Transverse colon (tissue), 4 donors: ENCODE results near the gene XPO6. TPM values are rescaled to one million over a fixed set of nuclear protein-coding genes. Genes with fewer than 3 reads are reported as not detected.

Experiments used
- DNase-seq: peaks from one replicate; pipeline ENCODE4 v3.0.0-alpha.2; 2019
- H3K27ac ChIP-seq, 4 donors: fragments of 200-600 bp; sonication (generic); 2 replicates each; pipeline ENCODE4 v1.5.1; 2016 to 2018; ENCODE audit warnings: inconsistent platforms in 4 of 4
- H3K27me3 ChIP-seq: fragments of 200-600 bp; sonication (generic); 2 replicates; pipeline ENCODE4 v1.5.1; 2017; ENCODE audit warnings: inconsistent platforms
- H3K36me3 ChIP-seq, 4 donors: fragments of 200-600 bp; sonication (generic); 2 replicates each; pipeline ENCODE4 v1.5.1; 2017 to 2019; ENCODE audit warnings: inconsistent platforms in 4 of 4
- H3K4me1 ChIP-seq, 4 donors: fragments of 200-600 bp; sonication (generic); 2 replicates each; pipeline ENCODE4 v1.5.1; 2017 to 2020; ENCODE audit warnings: inconsistent platforms in 4 of 4
- H3K4me3 ChIP-seq, 4 donors: fragments of 200-600 bp; sonication (generic); 1 replicate in 1 of 4; 2 replicates in 3 of 4; pipeline versions ENCODE4 v1.5.1 to v1.6.1; 2017 to 2019; ENCODE audit warnings: inconsistent platforms in 4 of 4
- H3K9me3 ChIP-seq, 2 donors: fragments of 200-600 bp; sonication (generic); 2 replicates each; pipeline ENCODE4 v1.5.1; 2017 to 2019; ENCODE audit warnings: inconsistent platforms in 2 of 2
- CTCF ChIP-seq, 5 experiments: fragments of 200-600 bp in 3 of 5; fragments of 450-650 bp in 2 of 5; sonication (generic) in 3 of 5; IDR thresholded peaks; 1 replicate in 2 of 5; 2 replicates in 3 of 5; pipeline ENCODE4 v1.5.1; 2016 to 2017; ENCODE audit warnings: antibody characterized with exemption in 5 of 5, inconsistent platforms in 3 of 5, mild to moderate bottlenecking in 2 of 5, moderate library complexity in 1 of 5
- EP300 ChIP-seq: sonication (generic); formaldehyde crosslinking; IDR thresholded peaks from one replicate; pipeline ENCODE4 v1.6.1; 2017; ENCODE audit warnings: antibody characterized with exemption, low read depth
- POLR2A ChIP-seq: fragments of 450-650 bp; IDR thresholded peaks from one replicate; pipeline ENCODE4 v1.6.1; 2016; ENCODE audit warnings: antibody characterized with exemption, mild to moderate bottlenecking, moderate library complexity
- POLR2AphosphoS5 ChIP-seq, 3 donors: sonication (generic); formaldehyde crosslinking; IDR thresholded peaks; one replicate each; pipeline ENCODE4 v1.6.1; 2016; ENCODE audit warnings: antibody characterized with exemption in 3 of 3
- WGBS, 2 donors: methylation state at CpG; one replicate each; pipeline ENCODE4 v1.1.5; 2018; ENCODE audit warnings: low coverage in 1 of 2; 5-methylcytosine and 5-hydroxymethylcytosine counted together
- in situ Hi-C, 4 donors: fragments of 200-750 bp; cut with MboI; loops; one replicate each; pipeline versions ENCODE4 v1.15.0 to v1.15.1; 2017; ENCODE audit warnings: low sequenced_read_pairs in 3 of 4, low pct_ligation_motif_present in 1 of 4, low pct_unique_long_range_greater_than_20kb in 1 of 4
- intact Hi-C: fragments of 100-400 bp; cut with DNase I; formaldehyde crosslinking; loops from one replicate; pipeline ENCODE4 v1.15.1; 2023; ENCODE audit warnings: low total_unique reads
- total RNA-seq, 4 donors: library from RNA; depleted of rRNA; stranded (reverse); fragments of >200 nt; gene quantifications; one replicate each; pipeline ENCODE4 v1.1.0, GENCODE V29; 2016

The XPO6 gene
- total RNA-seq, 4 donors from 2014 or later = 140 to 254 (median 204) TPM

- intact Hi-C loops (no loop called here), in situ Hi-C loops (no loop called here)
- no peak for DNase-seq
- Histone ChIP-seq H3K27ac (peak overlapping the region; percentile 29 to 59 (median 57)), H3K9me3 (no peaks in the 10 kb centered on the region), H3K4me3 (no peak overlapping the region), H3K4me1 (peaks cover 17 to 49% (median 17%) of the 10 kb centered on the region in 4 donors), H3K36me3 (peaks cover 0 to 5% (median 0%) of the 10 kb centered on the region in 4 donors), H3K27me3 (no peaks in the 10 kb centered on the region)
- WGBS, 2 donors = 17% methylated on average over 2 of the region's 2 CpGs; no CpG with 5 or more reads in 1 of the 2 donors
- TF ChIP-seq POLR2AphosphoS5 (IDR thresholded peaks at IDR 0.05) (peak in 1 of 3 donors; percentile 31), POLR2A (no peak)
These were observed 30.2 kb downstream of the XPO6 start for GRCh38 chr16:28181515-28181914.

- intact Hi-C loops = no loop called here
- no peak for DNase-seq
- Histone ChIP-seq H3K4me3 (no peak overlapping the region), H3K4me1 (peaks cover 17 to 44% (median 17%) of the 10 kb centered on the region in 4 donors), H3K36me3 (peaks cover 0 to 5% (median 0%) of the 10 kb centered on the region in 4 donors), H3K27ac (peak overlapping the region; percentile 29 to 59 (median 57)), H3K9me3 (no peaks in the 10 kb centered on the region), H3K27me3 (no peaks in the 10 kb centered on the region)
- 60 to 67% methylated on average over 9 of the region's 9 CpGs for WGBS, 2 donors
- in situ Hi-C loops = no loop called here
- no peak for TF ChIP-seq CTCF (IDR thresholded peaks at IDR 0.05)
These were observed 30.9 kb downstream of the XPO6 start for GRCh38 chr16:28180655-28181460.

- in situ Hi-C loops = no loop called here
- Histone ChIP-seq H3K27ac (no peak overlapping the region), H3K4me1 (peaks cover 17 to 48% (median 17%) of the 10 kb centered on the region in 4 donors), H3K36me3 (peaks cover 0 to 5% (median 0%) of the 10 kb centered on the region in 4 donors), H3K27me3 (no peaks in the 10 kb centered on the region), H3K9me3 (no peaks in the 10 kb centered on the region), H3K4me3 (no peak overlapping the region)
- WGBS, 2 donors = 90 to 100% methylated on average over 1 of the region's 1 CpG
- TF ChIP-seq CTCF (IDR thresholded peaks at IDR 0.05) (no peak), POLR2AphosphoS5 (IDR thresholded peaks at IDR 0.05) (no peak), EP300 (no peak), POLR2A (no peak)
- intact Hi-C loops = no loop called here
- no peak for DNase-seq
These were observed 32.4 kb downstream of the XPO6 start for GRCh38 chr16:28179354-28179753.

GRCh38 chr16:28175715-28176114 is 36.0 kb downstream of the XPO6 start:
- DNase-seq = no peak
- in situ Hi-C loops (no loop called here), intact Hi-C loops (no loop called here)
- no peak overlapping the region for H3K4me3 ChIP-seq
- peaks cover 0 to 15% (median under 1%) of the 10 kb centered on the region in 4 donors for H3K4me1 ChIP-seq
- no peak overlapping the region for H3K27ac ChIP-seq
- TF ChIP-seq EP300 (no peak), CTCF (IDR thresholded peaks at IDR 0.05) (no peak), POLR2AphosphoS5 (IDR thresholded peaks at IDR 0.05) (no peak), POLR2A (no peak)
- WGBS, 2 donors = 54 to 77% methylated on average over 5 of the region's 5 CpGs
- H3K27me3 ChIP-seq = no peaks in the 10 kb centered on the region
- peaks cover 0 to 14% (median 0%) of the 10 kb centered on the region in 4 donors for H3K36me3 ChIP-seq
- no peaks in the 10 kb centered on the region for H3K9me3 ChIP-seq
